Fibroblast of skin of abdomen (primary cell): ENCODE measurements around the gene LRRC59.
A peak's percentile ranks its signal among the peaks of the same experiment; 100 is the strongest.

Experiments
- DNase-seq: peaks from one replicate; pipeline ENCODE4 v3.0.0-alpha.2; 2013

Gene LRRC59

DNA sequence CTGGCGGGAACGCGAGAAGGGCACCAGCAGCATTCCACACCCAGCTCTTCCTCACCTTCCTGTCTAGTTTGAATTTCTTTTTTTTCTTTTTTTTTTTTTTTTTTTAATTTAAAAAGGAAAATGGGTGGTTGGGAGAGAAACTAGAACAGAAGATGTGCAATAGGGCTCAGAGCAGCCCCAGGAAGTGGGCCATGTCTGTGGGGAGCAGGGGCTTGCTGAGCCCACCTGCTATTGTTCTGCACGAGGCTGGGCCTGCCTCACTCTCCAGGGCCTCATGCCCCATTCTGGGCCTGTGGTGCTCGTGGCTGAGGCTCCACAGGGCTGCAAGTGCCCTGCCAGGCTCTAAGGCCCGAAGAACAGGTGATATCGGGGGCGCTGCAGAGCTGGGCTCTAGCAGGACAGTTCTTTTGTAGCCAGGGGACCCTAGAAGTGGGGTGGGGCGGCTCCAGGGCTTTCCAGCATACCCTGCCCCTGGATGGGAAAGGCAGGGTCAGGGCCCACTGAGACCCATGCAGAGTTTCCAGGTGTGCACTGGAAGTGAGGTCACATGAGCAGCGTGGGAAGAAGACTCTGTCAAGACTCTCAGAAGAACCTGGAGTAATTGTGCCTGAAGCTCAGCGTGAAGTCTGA, 36.7 kb downstream of the LRRC59 start:
- no peak for DNase-seq

DNA sequence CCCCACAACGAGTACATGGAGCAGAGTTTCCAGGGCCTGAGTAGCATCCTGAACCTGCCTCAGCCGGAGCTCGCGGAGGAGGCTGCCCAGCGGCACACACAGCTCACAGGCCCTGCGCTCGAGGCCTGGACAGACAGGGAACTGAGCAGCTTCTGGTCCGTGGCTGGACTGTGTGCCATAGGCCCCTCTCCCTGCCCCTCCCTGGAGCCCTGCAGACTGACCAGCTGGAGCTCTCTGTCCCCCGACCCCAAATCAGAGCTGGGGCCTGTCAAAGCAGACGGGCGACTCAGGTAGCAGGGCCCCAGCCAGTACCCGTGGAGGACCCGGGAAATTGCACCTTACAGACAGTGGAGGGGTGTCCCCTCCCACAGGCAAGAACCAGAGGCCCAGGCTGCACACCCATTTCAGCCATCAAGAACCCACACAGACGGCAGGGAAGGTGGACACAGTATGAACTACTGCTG, 37.3 kb downstream of the LRRC59 start:
- DNase-seq: no peak

DNA sequence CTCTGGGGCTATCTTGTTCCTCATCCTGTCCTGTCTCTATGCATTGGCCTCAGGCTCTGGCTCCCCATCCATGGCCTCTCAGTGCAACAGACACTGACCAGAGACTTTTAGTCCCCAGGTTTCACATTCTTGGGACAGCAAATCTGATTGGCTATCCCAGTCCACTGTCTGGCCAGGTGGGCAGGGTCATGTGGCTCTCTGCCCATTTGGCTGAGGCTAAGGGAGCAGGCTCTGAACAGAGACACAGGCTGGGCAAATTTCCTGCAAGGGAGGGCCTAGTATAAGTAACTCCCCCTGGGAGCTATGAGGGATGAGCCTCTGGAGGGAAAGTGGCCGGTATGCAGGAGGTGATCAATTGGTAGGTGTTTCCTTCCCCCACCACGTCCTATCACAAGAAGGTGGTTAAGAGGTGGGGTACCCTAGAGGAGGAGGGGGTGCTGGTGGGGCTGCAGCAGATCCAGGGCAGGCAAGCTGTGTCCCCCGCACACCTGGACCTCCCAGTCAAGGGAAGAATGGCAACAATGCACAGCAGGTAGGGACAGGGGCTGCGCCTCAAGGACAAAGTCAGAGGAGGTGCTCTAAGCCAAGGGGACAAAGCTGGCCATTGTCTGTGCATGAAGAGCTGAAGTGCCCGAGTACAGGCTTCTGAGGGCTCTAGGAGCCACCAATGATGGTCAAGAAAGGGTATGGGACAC, 38.2 kb downstream of the LRRC59 start:
- no peak for DNase-seq

DNA sequence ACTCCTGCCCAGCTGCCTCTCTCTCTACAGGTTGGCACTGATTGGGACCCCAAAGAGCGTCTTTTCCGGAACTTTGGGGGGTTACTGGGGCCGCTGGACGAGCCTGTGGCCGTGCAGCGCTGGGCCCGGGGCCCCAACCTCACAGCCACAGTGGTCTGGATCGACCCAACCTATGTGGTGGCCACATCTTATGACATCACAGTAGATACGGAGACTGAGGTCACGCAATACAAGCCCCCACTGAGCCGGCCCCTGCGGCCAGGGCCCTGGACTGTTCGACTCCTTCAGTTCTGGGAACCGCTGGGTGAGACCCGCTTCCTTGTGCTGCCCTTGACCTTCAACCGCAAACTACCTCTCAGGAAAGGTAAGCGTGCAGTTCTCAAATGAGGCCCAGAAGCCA, 39.1 kb downstream of the LRRC59 start:
- no peak for DNase-seq

DNA sequence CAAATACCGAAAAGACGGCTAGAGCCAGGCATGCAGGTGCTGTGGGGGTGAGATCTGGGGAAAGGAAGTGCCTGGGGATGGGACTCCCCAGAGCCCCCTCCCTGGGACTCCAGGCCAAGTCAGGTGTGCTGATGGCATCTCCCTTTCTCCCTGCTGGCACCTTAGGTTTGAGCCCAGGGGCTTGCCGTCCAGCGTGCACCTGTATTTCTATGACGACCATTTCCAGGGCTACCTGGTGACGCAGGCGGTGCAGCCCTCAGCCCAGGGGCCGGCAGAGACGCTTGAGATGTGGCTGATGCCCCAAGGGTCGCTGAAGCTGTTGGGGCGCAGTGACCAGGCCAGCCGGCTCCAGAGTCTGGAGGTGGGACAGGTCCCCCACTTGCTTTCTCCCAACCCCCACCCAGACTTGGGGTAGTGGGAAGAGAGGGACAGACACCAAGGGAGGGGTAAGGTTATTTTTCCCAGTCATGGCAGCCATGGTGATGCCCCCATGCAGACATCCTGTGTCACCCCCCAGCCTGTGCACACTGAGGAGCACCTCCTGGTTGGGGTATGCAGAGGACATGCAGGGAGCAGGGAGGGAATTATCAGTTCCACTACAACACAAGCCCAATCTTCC, 40.3 kb downstream of the LRRC59 start:
- no peak for DNase-seq

DNA sequence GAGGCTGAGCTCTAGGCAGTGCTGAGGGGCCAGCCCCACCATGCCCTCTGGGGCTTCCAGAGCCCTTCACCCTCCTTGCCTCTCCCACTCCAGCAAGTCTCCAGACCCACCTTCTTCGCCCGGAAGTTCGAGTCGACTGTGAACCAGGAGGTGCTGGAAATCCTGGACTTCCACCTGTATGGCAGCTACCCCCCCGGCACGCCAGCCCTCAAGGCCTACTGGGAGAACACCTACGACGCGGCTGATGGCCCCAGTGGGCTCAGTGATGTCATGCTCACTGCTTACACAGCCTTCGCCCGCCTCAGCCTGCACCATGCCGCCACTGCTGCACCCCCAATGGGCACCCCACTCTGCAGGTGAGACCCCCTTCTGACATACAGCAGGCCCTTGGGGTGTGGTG, 40.9 kb downstream of the LRRC59 start:
- DNase-seq: no peak

DNA sequence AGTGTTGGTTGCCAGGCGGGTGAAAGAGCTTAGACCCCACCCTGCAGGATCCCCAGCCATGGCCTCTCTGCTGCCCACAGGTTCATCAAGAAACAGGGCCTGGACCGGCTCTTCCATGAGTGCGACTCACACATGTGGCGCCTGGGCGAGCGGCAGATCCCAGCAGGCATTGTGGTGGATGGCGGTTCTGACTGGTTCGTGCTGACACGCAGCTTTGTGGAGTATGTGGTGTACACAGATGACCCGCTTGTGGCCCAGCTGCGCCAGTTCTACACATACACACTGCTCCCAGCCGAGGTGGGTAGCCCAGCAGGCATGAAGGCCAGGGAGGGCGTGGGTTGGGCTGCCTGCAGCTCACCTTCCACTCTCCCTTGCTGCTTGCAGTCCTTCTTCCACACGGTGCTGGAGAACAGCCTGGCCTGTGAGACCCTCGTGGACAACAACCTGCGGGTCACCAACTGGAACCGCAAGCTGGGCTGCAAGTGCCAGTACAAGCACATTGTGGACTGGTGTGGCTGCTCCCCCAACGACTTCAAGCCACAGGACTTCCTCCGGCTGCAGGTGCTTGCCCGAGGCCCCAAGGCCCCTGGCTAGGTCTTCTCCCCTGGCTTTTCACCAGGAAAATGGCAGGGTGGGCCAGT, 41.5 kb downstream of the LRRC59 start:
- no peak for DNase-seq

DNA sequence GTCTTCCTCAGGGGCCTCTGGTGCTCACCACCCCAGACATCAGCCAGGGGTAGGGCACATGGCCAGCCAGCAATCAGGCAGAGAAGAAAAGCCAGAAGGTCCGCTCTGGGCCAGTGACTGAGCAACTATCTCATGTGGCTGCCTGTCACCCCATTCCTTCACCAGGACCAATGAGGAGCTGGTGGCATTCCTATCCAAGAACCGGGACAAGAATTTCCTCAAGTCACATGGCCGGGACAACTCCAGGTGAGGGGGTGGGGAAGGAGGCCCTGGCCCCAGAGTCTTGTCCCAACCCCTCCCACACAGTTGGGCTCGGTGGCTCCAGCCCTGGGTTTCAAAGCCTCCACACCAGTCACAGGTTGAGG, 42.0 kb downstream of the LRRC59 start:
- no peak for DNase-seq

DNA sequence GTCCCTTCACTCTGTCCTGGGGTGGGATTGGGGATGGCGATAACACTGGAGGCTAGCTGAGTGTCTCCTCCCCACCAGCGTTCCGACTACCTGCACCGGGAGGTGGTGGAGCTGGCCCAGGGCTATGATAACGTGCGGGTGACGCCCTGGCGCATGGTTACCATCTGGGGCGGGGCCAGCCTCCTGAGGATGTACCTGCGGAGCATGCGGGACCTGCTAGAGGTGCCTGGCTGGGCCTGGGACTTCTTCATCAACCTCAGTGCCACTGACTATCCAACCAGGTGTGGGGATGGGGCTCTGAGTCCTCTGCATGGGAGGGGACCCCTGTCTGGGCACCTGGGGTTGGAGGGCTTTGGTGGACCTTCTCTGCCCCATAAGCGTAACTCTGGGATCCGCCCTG, 42.5 kb downstream of the LRRC59 start:
- no peak for DNase-seq

DNA sequence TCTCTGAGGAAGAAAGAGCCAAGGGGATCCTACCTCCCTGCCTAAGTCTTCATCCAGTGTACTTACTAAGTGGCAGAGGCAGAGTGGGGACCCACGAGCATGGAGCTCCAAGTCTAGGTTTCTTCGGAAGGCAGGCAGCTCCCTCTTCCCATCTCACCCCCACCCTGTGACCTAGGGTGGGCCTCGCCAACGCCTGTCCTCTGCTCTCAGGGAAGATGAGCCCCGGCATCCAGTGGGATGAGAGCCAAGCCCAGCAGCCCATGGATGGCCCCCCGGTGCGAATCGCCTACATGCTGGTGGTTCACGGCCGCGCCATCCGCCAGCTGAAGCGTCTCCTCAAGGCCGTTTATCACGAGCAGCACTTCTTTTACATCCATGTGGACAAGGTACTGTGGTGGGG, 43.1 kb downstream of the LRRC59 start:
- no peak for DNase-seq

DNA sequence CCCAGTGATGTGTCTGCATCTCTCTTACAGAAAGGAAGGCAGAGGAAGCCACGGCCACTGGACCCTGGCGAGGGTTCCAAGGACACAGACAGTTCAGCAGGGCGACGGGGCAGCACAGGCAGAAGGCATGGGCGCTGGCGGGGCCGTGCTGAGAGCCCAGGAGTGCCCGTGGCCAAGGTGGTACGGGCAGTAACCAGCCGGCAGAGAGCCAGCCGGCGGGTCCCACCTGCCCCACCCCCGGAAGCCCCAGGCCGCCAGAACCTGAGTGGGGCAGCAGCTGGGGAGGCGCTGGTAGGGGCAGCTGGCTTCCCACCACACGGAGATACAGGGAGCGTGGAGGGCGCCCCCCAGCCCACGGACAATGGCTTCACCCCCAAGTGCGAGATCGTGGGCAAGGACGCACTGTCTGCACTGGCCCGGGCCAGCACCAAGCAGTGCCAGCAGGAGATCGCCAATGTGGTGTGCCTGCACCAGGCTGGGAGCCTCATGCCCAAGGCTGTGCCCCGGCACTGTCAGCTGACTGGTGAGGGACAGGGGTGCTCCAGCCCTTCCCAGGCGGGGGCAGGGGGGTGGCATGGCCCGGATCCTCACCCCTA, 43.6 kb downstream of the LRRC59 start:
- DNase-seq: no peak

DNA sequence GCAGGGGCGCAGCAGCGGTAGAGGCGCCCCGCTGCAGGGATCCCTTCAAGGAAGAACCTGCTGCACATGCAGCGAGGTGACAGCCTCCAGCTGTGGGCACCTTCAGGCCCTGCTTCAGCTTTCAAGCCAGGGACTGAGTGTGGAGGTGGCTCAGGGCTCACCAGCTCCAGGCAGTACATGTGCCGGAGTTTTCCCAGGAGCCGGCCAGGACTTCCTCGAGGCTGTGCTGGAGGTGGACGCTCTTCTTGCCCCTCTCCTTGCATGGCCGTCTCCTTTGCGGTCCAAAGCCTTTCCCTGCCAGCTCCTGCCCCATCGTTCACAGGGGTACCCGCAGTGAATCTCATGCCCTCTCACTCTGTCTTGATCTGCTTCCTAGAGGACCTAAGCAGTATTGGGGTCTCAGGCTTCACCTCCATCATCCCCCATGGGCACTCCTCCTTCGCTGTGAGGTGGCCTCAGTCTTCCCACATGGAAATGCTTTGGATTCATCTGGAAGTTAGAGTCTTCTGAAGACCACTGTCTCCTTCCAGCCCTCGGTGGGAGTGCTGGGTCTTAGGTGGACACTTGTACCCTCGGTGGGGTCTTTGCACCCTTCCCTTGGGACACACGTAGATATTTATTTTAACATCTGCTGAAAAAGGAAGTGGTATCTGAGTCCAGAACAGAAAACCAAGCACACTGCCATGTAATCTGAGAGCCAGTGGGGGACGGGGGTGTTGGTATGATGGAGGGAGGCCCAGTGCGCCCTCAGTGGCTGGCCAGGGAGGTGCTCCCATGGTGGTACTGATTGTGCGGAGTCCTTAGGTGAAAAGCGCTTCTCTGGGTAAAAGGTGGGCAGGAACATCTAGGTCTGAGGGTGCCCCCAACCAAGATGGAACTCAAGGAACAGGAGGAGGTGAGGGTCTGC, 44.4 kb downstream of the LRRC59 start:
- no peak for DNase-seq

DNA sequence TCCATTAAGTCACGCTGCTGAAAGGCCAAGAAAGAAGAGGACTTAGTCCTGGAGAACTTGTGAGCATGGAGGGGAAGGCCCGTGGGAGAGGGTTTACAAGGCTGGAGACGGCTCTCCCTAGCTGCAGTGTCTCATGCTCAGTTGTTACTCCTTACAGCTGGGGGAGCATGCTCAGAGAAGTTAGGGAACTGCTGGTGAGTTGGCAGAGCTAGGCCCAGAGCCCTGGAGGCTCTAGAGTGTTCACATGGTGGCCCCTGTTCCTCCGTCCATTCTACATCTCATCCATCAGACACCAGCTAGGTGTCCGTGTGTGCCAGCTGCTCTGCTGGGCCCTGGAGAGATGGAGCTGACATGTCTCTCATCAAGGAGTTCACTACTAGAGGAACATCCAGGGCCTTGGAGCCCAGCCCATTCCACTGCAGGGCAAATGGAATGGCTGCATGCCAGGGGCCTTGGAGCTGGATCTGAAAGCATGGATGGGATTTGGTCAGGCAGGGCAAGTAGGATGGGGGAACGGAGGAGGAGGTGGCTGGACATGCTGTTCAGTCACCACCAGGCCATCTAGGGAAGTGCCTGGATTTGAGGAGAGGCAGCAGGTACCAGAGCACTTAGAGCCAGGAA, 45.1 kb downstream of the LRRC59 start:
- no peak for DNase-seq

DNA sequence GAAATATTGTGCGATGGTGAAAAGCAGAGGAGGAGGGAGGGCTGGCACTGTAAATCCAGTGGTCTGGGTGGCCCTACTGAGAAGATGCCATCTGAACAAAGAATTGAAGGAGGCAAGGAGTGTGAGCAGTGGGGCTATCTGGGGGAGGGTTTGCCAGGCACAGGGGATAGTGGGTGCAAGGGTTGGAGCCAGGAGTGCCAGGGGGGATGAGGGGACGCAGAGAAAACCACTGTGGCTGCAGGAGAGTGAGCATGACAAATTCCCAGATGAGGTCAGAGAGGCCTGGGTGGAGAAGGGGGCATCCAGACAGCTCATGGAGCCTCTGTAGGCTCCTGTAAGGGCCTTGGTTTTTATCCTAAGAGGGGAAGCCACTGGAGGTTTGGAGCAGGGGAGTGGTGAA, 46.6 kb downstream of the LRRC59 start:
- no peak for DNase-seq

DNA sequence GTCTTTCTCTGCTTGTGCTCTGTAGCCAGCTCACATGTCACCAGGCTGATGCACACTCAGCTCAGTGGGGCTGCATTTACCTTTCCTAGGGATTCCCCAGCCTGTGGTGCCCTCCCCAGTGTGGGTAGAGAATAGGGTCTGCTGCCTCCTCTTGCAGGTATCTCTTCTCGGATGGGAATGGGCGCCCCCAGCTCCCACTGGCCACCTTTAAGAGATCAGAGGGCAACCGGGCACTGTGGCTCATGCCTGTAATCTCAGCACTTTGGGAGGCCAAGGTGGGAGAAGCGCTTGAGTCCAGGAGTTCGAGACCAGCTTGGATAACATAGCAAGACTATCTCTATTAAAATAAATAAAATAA, 48.1 kb downstream of the LRRC59 start:
- no peak for DNase-seq

DNA sequence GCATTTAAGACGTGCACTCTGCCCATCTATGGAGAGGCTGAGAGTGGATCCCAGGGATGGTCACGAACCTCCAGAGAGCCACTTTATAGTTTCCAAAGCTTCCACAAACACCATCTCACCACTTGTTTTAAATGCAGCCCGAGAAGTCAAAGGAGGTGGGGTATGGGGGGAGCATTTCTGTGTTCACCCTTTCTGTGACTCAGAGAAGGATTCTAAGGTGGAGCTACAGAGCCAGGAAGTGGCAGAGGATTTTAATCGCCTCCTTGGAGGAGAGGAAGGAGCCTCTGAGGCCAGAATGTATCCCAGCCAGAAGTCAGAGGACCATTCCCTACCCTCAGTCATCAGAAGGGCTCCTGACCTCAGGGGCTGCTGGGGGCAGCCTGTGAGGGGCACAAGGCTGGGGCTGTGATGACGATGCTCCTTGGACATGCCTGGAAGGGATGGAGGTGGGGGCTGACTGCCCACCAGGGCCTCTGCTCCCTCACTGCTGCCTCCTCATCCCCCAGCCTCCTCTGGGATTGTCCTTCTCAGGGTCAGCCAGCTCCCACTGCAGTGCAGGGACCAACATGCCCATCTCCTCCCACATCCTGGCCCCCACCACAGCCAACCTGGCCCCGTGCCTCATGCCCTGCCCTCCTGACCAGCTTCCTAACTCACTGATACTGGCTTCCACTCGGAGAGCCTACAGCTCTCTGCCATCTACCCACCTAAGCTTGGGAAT, 48.6 kb downstream of the LRRC59 start:
- DNase-seq: peak; percentile 43

DNA sequence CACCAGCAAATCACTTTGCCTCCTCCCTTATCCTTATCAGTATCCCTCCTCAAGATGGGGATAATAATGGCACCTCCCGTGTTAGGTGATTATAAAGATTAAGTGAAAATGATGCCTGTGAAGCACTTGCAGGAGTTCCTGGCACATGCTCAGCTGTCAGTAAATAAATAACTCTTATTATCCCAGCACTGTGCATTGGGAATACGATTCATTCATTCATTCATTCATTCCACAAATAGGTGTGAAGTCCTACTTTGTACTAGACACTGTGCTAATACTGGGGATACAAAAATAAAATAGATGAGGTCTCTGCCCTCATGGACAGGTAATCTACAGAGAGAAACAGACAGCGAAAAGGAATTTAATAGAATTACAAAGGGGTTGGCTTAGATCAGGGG, 49.4 kb downstream of the LRRC59 start:
- DNase-seq: no peak

DNA sequence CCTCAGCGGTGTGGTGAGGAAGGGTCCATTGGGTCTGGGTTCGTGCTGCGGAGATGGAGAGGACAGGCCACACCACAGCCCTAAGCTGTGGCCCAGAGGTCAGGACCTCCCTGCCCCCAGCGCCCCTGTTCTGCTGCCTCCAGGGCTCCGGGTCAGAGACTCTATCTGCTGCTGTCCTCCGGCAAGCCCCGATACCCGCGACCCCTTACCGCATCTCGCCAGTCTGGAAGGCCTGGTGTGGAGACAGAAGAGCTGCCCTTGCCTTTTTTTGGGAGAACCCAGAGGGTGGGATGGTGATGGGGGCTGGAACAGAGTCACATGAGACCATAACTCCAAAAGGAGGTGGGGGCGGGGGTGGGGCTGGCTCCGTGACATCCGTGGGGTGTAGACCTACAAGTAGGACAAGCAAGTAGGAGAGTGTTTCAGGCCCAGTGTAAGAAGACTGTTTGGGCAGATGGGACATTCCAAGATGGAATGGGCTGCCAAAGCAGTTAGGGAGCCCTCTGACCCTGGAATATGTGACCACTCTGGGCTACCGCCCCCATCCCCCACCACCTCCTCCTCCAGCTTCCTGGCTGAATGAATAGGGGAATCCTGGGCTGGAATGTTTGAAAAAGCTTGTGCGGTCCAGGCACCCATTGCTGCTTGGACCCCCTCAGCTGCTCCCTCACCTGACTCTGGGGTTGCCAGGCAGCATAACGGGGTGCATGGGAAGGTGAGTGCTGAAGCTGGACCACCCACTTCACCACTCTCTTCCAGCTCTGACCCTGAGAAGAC, 50.0 kb downstream of the LRRC59 start:
- no peak for DNase-seq

DNA sequence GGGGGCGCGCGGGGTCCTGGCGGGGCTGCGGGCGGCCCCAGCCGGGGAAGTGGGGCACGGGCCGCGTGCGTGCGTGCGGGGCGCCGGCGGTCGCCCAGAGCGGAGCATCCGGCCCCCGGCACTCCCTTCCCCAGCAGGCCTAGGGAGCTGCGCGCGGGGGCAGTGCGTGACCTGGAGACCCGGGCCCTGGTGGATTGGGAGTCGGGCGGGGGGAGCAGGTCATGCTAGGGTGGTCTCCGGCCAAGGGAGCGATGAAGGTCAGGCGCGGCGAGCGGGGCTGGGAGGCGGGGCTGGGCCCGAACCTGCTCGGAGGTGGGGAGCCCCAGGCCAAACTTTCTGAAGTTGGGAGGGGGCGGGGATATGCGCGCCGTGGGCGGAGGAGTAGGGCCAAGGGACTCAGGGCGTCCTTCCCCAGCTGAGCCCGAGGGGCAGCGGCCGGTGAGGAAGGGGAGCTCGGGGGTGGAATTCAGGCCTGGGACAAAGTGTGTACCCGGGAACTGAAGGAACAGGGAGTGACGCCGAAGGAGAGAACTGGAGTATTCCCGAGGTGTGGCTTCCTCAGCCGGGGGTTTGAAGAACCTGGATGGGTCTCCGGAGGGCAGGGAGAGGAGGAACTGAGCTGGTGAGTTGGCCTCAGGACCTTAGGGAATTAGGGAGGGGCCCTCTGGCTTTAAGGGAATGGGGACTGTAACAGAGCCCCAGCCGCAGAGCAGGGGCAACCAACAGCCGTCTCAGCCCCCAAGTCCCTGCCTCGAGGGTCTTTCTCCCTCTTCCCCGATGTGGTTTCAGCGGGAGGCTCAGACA, 50.8 kb downstream of the LRRC59 start:
- no peak for DNase-seq
